CD4-positive, alpha-beta T cell treated with Interleukin-17A for 4 hours (primary cell): ENCODE measurements around the gene ERAS.
"Not testable (repeated sequence)": the region's sequence is repeated elsewhere in the genome, so short reads cannot be mapped to it uniquely, and the experiment has no call there.

Source experiments
- DNase-seq: peaks from one replicate; pipeline ENCODE4 v3.0.0-alpha.2; 2020; ENCODE audit warnings: mixed read lengths

The ERAS gene

DNA sequence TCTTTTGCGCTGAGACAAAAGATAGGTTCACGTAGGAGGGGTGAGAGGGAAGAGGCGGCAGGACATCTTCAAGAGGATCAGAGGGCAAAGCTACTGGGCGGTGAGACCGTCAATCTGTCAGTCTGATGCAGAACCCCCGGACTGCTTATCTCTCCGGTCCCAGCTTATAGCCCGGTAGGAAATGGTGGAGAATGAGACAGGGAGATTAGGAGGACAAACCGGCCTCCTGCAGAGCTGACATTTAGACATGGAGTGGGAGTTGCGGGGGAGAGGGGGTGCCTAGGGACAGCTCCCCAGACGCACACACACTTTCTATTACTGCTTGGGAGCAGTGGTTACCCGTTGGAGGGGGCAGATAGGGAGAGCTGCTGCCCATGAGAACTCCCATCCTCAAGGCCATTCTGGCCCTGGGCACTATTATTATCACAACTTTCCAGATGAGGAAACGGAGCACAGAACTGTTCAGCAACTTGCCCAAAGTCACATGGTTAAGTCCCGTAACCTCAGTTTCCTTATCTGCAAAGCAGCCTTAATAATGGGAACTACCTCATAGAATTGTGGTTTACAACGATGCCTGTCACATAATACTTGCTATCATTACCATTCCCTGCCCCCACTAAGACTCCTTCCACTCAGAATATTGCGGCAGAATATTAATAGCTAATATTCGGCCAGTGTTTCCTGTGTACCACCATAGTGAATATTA is 25.6 kb upstream of the ERAS start:
- DNase-seq: no peak

DNA sequence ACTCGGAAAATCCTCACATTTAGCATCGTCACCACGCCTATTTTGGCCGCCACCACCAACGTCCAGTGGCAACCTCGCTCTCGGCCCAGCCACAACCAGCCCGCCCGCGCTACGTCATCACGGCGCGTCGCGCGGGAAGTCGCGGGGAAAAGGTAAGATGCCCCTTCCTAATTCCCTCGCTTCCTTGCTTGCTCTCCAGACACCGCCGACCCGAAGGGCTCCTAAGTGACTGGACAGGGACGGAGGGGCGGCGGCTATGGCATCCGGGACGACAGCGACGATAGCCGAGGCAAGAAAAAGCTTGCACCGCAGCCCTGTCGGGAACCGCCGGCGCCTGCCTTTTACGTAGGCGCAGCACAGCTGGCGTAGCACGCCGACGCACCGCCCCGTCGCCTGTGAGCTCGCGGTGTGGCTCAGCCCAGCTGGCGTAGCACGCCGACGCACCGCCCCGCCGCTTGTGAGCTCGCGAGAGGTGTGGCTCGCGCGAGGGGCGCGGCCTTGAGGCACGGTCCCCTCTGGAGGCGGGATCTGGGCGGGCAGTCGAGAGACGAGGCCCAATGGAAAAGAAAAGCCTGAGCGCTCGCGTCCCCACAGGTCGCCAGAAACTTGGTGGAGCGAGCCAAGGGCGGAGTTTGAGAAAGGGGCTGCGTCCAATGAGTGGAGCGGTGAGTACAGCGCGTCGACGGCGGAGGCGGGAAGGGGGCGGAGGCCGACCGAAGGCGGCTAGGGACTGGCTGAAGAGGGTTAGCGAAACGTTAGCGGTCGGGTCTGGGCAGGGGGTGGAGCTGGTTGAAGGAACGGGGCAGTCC is 24.8 kb upstream of the ERAS start, which contains the start of gene HDAC6:
Gene HDAC6, plus strand, starts transcription at position 788 of the 809 bp plus-strand sequence. CDS start 626 bp downstream, outside the sequence.
- peak; percentile 96 for DNase-seq

DNA sequence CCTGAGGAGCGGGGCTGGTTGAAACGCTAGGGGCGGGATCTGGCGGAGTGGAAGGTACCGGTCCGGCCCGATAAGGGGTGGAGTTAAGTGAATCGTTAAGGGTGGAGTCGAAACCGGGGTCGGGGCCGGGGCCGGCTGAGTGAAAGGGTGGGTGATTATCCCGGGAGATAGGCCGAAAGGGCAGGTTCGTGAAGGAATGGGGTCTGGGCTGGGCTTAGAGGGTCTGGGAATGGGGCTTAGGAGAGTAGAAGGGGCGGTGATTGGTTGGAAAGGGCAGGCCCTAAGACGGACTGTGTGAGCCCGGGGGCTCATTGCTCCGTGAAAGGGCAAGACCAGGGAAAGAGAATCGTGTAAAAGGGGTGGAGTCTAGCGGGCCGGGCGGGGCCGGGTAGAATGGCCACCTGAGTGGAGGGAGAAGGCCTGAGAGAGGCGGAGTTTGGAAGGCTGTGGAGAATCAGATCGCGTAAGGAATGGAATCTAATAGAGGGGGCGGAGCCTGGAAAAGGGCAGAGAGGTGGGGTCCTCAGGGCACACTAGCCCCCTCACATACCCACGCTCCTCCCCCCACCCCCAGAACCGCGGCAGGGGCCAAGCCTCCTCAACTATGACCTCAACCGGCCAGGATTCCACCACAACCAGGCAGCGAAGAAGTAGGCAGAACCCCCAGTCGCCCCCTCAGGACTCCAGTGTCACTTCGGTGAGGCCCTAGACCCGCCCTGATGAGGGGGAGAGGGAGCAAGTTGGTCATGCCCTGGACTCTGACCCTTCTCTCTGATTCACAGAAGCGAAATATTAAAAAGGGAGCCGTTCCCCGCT is 24.0 kb upstream of the ERAS start:
- peak; percentile 71 for DNase-seq

DNA sequence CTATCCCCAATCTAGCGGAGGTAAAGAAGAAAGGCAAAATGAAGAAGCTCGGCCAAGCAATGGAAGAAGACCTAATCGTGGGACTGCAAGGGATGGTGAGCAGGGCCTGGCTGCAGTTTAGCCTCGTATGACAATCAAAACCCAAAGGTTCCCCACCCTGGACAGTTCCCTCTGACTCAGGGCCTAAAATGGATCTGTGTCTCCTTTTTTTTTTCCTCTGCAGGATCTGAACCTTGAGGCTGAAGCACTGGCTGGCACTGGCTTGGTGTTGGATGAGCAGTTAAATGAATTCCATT is 23.5 kb upstream of the ERAS start:
- DNase-seq: no peak

DNA sequence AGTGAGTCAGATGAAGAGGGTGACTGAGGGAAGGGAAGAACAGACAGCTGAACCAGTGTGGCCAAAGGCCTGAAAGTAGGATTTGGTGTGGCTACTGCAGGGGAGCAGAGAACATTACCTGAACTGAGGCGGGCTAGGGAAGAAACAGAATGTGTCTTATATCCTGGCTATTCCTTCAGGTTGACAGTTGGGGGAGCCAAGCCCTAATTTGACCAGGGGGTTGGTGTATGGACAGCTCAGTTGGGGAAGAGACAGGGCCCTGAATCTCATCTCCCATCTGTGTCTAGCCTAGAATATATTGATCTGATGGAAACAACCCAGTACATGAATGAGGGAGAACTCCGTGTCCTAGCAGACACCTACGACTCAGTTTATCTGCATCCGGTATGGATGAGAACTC is 20.2 kb upstream of the ERAS start:
- no peak for DNase-seq

DNA sequence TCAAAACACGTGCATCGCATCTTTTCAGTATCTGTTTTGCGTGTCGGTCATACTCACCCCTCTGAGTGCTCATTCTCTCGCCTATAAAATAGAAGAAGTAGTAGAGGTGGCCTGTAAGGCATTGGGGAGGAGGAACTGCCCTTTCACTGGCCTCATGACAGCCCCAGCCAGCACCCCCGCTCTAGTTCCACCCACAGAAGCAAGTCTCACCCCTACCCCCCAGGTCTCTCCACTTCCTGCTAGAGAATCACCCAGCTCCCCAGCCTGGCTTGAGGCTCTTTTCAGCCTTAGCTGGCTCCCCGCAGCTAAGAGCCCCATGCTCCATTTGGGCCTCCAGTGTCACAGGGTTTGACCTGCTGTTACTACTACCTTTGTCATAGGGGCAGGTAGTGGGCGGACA is 12.7 kb upstream of the ERAS start:
- DNase-seq: no peak

DNA sequence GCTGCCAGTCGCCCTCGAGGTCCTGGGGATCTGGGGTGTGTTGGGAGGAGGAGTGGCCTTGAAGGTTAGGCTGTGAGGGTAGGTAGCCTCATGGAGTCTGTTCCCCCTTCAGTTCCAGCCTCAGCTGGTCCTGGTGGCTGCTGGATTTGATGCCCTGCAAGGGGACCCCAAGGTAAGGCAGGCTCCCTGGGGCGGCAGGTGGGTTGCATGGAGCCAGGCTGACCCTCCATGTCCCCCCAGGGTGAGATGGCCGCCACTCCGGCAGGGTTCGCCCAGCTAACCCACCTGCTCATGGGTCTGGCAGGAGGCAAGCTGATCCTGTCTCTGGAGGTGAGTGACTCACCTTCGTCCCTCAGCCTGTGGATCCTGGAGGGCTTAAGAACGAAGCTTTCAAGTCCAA is 11.6 kb upstream of the ERAS start:
- no peak for DNase-seq

DNA sequence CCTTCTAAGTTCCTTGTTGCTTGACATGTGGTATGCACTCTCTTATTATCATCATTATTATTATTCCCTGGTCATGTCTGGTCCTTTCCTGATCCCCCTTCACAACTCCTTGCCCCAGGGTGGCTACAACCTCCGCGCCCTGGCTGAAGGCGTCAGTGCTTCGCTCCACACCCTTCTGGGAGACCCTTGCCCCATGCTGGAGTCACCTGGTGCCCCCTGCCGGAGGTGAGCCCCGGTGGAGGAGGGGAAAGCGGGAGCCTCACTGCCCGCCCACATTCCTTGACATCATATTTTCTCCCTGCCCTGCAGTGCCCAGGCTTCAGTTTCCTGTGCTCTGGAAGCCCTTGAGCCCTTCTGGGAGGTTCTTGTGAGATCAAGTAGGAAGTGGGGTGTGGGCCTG is 11.0 kb upstream of the ERAS start:
- DNase-seq: no peak

DNA sequence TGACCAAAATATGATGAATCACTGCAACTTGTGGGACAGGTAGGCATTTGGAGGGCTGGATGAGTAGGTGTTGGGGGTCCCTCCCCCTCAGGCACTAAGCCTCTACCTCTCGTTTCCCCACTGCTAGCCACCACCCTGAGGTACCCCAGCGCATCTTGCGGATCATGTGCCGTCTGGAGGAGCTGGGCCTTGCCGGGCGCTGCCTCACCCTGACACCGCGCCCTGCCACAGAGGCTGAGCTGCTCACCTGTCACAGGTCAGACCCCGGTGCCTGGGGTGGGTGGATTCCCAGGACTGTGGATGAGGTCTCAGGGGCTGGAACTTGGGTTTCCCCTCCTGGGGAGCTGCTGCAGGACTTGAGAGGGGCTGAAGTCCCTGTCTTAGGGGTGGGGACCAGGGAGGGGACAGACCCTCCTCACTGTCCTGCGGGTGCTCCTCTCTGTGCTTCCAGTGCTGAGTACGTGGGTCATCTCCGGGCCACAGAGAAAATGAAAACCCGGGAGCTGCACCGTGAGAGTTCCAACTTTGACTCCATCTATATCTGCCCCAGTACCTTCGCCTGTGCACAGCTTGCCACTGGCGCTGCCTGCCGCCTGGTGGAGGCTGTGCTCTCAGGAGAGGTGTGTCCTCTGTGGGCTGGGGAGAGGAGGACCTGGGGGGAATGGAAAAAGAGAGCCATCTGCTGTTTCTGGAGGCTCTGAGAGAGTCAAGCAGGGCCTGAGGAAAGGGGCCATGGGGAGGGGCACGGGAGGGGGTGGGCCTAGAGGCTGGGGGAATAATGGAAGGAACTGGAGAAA is 10.1 kb upstream of the ERAS start:
- DNase-seq: no peak

DNA sequence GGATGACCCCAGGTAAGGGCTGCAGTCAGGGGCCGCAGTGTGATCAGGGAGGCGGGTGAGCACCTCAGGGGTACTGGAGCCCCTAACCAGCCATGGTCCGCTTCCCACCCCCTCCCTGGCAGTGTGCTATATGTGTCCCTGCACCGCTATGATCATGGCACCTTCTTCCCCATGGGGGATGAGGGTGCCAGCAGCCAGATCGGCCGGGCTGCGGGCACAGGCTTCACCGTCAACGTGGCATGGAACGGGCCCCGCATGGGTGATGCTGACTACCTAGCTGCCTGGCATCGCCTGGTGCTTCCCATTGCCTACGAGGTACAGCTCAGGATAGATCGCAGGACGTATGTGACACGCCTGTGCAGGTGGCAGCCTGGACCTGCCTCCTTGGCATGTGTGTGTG is 8.2 kb upstream of the ERAS start:
- DNase-seq: no peak

DNA sequence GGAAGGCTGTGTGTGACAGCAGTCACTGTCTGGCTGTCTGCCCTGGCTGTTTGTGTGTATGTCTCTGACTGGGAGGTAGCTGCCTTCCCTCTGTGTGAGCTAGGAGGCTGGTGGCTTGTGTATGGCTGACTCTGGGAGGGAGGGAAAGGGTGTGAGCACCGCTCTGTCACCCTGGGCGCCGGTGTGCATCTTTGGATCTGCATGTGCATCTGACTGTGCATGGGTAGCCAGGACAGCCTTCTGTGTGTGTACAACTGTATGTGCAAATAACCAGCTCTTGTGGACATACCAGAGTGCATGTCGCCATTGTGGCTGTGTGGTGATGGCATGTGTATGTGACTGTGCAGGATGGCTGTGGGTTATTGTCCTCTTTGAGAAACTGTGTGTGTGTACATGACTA is 7.4 kb upstream of the ERAS start:
- no peak for DNase-seq

DNA sequence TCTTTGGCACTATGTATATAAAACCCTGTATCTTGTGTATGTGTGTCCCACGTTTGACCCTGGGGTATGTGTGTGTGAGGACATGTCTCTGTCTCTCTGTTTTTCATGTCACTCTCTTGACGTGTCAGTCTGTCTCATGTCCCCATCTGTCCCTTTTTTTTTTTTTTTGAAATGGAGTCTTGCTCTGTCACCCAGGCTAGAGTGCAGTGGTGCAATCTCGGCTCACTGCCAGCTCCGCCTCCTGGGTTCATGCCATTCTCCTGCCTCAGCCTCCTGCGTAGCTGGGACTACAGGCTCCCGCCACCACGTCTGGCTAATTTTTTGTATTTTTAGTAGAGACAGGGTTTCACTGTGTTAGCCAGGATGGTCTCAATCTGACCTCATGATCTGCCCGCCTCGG is 6.9 kb upstream of the ERAS start:
- not testable (repeated sequence) for DNase-seq

DNA sequence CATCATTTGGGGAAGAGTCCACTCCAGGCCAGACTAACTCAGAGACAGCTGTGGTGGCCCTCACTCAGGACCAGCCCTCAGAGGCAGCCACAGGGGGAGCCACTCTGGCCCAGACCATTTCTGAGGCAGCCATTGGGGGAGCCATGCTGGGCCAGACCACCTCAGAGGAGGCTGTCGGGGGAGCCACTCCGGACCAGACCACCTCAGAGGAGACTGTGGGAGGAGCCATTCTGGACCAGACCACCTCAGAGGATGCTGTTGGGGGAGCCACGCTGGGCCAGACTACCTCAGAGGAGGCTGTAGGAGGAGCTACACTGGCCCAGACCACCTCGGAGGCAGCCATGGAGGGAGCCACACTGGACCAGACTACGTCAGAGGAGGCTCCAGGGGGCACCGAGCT is 3.3 kb upstream of the ERAS start:
- DNase-seq: no peak

DNA sequence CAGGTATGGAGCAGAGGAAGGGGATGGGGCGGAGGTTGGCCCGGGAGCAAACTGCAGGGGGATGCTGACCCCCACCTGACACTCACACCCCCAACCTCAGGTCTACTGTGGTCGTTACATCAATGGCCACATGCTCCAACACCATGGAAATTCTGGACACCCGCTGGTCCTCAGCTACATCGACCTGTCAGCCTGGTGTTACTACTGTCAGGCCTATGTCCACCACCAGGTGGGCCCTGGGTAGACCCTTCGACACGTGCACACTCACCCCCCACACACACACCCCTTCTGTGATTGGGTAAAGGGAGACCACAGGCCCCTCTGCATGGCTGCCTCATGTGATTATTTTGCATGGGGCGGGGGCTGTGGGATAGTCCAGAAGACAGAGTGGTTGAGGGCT is 2.2 kb upstream of the ERAS start:
- no peak for DNase-seq

DNA sequence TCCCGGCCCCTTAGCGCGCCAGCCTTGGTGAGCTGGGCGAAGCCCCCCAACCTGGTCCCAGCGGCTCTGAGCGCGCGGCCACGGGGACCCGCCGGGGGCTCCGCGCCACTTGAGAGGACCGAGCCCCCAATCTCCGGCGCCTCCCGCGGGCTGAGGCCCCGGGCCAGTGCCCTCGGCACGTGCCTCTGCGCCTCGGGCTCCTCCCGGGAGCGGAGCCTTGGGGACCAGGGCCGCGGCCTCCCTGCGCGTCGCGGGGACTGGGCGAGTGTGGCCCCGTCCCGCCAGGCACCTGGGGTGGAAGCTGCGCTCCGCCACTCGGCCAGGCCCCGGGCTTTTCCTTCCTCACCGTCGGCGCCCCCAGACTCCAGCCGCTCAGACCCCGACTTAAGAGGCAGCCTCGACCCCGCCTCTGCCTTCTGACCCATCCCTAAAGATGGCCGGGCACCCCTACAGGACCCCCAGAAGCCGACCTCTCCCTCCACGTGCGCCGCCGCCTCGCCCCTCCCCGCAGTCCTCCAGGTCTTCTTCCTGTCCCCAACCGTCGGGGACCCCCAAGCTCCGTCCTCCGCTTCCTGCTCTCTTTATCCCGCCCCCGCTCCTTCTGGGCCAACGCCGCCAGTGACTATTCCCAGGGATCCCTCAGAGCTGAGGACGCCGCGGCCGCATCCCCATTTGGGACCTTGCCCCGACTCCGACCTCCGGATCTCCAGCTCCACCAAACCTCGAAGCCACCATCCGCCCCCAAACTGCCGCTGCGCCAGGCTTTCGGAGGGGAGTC is 752 bp downstream of the ERAS start:
- no peak for DNase-seq

DNA sequence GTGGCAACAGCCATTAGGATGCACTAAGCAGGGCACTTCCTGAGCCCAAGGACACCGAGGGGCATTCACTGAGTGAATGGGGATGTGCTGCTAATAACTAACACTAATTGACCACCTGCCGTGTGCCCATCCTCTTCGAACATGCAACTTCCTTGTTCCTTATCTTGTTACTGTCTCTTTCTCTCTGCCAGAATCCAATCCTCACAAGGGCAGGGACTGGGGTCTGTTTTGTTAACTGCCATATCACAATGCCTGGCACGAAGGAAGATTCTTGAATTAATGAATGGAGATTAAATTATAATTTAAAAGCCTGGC is 1.3 kb downstream of the ERAS start:
- DNase-seq: no peak

DNA sequence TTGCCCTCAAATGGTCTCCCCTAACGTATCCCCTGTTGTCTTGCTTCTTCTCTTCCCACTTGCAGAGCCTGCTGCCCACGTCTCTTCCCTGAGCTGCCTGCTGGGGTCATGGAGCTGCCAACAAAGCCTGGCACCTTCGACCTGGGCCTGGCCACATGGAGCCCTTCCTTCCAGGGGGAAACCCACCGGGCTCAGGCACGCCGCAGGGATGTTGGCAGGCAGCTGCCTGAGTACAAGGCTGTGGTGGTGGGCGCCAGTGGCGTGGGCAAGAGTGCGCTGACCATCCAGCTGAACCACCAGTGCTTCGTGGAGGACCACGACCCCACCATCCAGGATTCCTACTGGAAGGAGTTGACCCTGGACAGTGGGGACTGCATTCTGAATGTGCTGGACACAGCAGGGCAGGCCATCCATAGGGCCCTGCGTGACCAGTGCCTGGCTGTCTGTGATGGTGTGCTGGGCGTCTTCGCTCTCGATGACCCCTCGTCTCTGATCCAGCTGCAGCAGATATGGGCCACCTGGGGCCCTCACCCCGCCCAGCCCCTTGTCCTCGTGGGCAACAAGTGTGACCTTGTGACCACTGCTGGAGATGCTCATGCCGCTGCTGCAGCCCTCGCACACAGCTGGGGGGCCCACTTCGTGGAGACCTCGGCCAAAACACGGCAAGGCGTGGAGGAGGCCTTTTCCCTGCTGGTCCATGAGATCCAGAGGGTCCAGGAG is 2.9 kb downstream of the ERAS start:
- DNase-seq: no peak

DNA sequence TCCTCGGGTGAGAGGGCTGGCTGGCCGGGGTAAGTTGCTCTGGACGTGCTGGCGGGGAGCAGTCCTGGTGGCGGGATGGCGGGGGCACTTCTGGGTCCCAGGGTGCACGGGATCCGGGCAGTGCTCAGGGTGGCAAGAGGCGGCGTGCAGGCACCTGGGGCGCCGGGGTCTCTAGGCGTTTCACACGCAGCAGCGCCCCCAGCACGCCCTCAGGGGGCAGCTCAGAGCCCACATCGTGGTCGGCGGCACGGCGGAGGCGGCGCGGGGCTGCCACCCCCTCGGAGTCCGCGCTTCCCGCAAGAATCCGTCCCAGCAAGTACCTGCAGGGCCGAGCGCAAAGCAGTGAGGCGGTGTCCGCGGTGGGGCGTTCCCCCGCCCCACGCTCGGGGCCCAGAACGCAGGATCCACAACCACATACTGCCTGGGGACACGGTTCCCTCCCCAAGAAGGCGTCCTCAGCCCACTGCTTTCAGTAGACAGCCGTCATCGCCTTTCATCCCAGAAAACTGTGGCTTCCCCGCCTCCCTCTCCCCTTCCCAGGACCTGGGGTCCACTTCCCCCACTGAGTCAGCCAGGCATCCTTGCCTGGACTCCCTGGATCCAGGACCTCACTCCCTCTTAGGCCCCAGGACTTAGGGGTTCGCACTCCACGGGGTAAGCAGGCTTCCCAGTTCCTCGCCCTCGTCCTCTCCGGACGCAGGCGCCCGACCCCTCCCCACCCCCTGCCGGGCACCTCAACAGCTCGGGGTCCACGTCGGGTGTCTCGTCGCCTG is 5.0 kb downstream of the ERAS start:
- no peak for DNase-seq

DNA sequence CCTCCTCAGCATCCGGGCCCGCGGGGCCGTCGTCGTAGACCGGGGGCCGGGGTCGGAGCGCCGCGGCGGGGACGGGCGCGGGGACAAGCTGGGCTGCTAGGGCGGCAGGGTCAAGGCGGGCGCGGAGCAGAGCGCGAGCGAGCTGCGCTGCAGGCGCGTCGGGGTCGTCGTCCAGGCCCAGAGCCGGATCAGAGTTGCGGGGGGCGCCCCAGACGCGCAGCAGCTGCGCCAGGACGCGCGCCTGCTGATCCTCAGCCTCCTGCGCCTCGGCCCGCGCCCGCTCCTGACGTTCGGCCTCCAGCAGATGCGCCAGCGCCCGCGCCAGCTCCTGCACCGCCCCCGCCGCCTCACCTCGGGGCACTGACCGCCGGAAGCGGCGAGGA is 5.6 kb downstream of the ERAS start:
- DNase-seq: no peak

DNA sequence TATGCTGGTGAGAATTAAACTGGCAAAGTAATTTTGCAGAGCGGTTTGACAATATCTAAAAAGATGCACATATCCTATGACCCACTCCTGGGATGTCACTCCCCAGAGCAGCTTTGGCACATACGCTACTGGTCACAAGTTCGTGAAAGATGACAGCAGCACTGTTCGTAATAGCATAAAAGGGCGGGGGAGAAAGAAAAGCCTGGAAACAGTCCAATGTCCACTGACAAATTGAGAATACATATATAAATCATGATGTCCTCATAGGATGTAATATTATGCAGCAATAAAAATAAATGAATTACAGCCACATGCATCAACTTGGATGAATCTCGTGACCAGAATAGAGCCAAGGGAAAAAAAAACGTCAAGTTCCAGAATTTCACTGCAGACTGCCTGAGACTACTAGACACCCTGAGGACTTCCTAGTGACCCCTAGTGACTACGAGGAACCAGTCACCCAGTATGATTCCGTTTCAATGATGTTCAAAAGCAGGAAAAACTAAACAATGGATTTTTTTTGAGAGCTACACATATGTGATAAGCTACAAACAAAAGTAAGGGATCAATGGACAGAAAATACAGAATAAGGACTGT is 7.3 kb downstream of the ERAS start:
- DNase-seq: no peak

DNA sequence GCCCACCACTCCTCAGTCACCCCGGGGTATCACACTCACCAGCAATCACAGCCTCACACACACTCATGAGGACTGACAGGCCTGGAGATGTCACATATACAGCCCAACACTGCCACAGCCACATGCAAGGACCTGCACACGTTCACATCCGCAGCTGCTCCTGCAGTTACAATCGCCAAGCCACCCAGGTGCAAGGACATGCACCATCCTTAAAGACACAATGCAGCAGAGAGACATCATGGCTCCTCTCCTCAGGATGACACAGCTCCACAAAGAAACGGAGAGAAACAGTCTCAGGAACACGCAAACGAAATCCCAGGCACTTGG is 8.0 kb downstream of the ERAS start:
- no peak for DNase-seq
